Progenitor cell of endocrine pancreas (in vitro differentiated cells): ENCODE results near the gene RBMS1. TPM values are rescaled to one million over a fixed set of nuclear protein-coding genes. Genes with fewer than 3 reads are reported as not detected.

Experiments
- DNase-seq: peaks from one replicate; pipeline ENCODE4 v3.0.0; 2021; ENCODE audit warnings: low spot score; ENCODE audit not compliant: unreplicated experiment
- H3K27ac Mint-ChIP-seq: 2 replicates; pipeline ENCODE4 v1.8.0; 2021; ENCODE audit warnings: mild to moderate bottlenecking, moderate library complexity, mixed read lengths
- H3K27me3 Mint-ChIP-seq: 2 replicates; pipeline ENCODE4 v1.8.0; 2021; ENCODE audit warnings: mixed read lengths
- H3K36me3 Mint-ChIP-seq: 2 replicates; pipeline ENCODE4 v1.8.0; 2022; ENCODE audit warnings: mixed read lengths; ENCODE audit not compliant: insufficient read depth
- H3K4me1 Mint-ChIP-seq: 2 replicates; pipeline ENCODE4 v1.8.0; 2021; ENCODE audit warnings: low read depth, mixed read lengths
- H3K4me3 Mint-ChIP-seq: 2 replicates; pipeline ENCODE4 v1.8.0; 2021; ENCODE audit warnings: low read depth, mild to moderate bottlenecking, moderate library complexity, mixed read lengths
- H3K9me3 Mint-ChIP-seq: 2 replicates; pipeline ENCODE4 v1.8.0; 2021; ENCODE audit warnings: low read depth, mixed read lengths
- CTCF ChIP-seq: fragments of 200-600 bp; sonication (generic); IDR thresholded peaks from one replicate; pipeline ENCODE4 v1.5.0; 2021; ENCODE audit warnings: antibody characterized with exemption, mild to moderate bottlenecking; ENCODE audit not compliant: unreplicated experiment
- total RNA-seq: library from RNA; stranded (reverse); gene quantifications from 2 replicates; pipeline ENCODE4 v1.2.1, GENCODE V29; 2021

RBMS1 gene
- total RNA-seq, 1 donor from 2014 or later = 59.8 TPM

- no peak for TF ChIP-seq CTCF
- Mint-ChIP-seq H3K9me3 (no peaks in the 10 kb centered on the region), H3K4me3 (no peak overlapping the region), H3K27me3 (no peaks in the 10 kb centered on the region), H3K4me1 (no peaks in the 10 kb centered on the region), H3K27ac (no peak overlapping the region), H3K36me3 (no peaks in the 10 kb centered on the region)
- DNase-seq = no peak
Observed at GRCh38 chr2:160505256-160505655, 11.6 kb upstream of the RBMS1 start.

- no peaks in the 10 kb centered on the region for H3K4me1 Mint-ChIP-seq
- no peaks in the 10 kb centered on the region for H3K9me3 Mint-ChIP-seq
- DNase-seq = no peak
- no peaks in the 10 kb centered on the region for H3K36me3 Mint-ChIP-seq
- peaks cover 3% of the 10 kb centered on the region for H3K27me3 Mint-ChIP-seq
- H3K4me3 Mint-ChIP-seq = no peak overlapping the region
- TF ChIP-seq CTCF = no peak
- H3K27ac Mint-ChIP-seq = no peak overlapping the region
Observed at GRCh38 chr2:160502478-160502877, 8.9 kb upstream of the RBMS1 start.

GRCh38 chr2:160501370-160501769 is 7.8 kb upstream of the RBMS1 start:
- Mint-ChIP-seq H3K27ac (no peak overlapping the region), H3K4me3 (no peak overlapping the region), H3K36me3 (no peaks in the 10 kb centered on the region), H3K27me3 (peaks cover 3% of the 10 kb centered on the region), H3K4me1 (no peaks in the 10 kb centered on the region), H3K9me3 (no peaks in the 10 kb centered on the region)
- no peak for TF ChIP-seq CTCF
- DNase-seq = no peak

GRCh38 chr2:160499865-160500264 is 6.3 kb upstream of the RBMS1 start:
- Mint-ChIP-seq H3K4me3 (no peak overlapping the region), H3K4me1 (no peaks in the 10 kb centered on the region), H3K9me3 (no peaks in the 10 kb centered on the region), H3K27me3 (peaks cover 3% of the 10 kb centered on the region), H3K36me3 (no peaks in the 10 kb centered on the region), H3K27ac (no peak overlapping the region)
- no peak for TF ChIP-seq CTCF
- DNase-seq = no peak

GRCh38 chr2:160498137-160498536 is 4.5 kb upstream of the RBMS1 start:
- Mint-ChIP-seq H3K27ac (no peak overlapping the region), H3K4me1 (peaks cover 5% of the 10 kb centered on the region), H3K36me3 (no peaks in the 10 kb centered on the region), H3K4me3 (no peak overlapping the region), H3K27me3 (peaks cover 3% of the 10 kb centered on the region), H3K9me3 (no peaks in the 10 kb centered on the region)
- TF ChIP-seq CTCF = no peak
- DNase-seq = no peak
